Caki2 (cell line): ENCODE measurements around the gene NGF. TPM values are rescaled to one million over a fixed set of nuclear protein-coding genes. Genes with fewer than 3 reads are reported as not detected.

Experiments
- DNase-seq: peaks from one replicate; pipeline ENCODE4 v3.0.0-alpha.2; 2015; ENCODE audit warnings: low read depth
- in situ Hi-C: cut with HindIII; loops from 2 replicates; pipeline ENCODE4 v1.10.0; 2016; ENCODE audit warnings: low sequenced_read_pairs, low pct_unique_long_range_greater_than_20kb, mixed read lengths
- total RNA-seq: library from RNA; depleted of rRNA; stranded (reverse); fragments of >200 nt; shearing (Covaris generic); gene quantifications from 2 replicates; pipeline ENCODE4 v1.2.3, GENCODE V29; 2014; ENCODE audit warnings: low replicate concordance

The NGF gene
- total RNA-seq, 1 experiment from 2014 or later, result not detected

DNA sequence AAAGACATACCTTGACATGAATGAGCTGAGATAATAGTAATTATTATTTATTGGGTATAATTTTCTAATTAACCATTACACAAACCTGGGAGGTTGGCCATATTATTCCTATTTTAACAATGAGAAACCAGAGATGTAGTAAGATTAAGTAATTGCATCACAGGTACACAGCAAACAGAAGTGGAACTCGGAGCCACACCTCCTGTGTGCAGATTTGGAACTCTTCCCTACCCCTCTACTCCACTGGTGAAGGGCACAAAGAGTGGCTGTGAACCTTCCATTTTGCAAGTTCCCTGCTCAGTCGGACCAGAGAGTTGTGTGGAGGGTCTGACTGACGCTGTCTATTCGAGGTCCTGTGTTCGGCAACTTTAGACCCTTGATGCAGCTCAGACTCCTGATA, 45.0 kb downstream of the NGF start:
- in situ Hi-C loops, result no loop called here
- DNase-seq, result no peak

DNA sequence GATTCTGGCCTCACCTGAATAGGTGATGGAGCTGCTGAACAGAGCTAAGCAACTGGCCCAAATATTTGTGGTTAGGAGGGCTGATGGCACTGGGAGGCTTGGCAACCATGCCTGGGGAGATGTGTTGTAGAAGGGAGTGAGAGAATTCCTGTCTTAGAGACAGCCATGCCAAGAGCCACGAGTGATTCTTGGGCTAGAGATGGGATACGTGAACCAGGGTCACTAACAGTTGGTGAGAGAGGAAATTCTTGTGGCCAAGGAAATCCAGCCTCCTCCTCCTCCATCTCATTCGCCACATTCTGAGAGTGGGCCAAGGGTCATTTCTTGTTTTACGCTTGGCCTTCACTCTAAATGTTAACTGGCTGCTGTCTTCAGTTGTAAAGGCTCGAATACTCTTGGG, 46.3 kb downstream of the NGF start:
- no peak for DNase-seq
- in situ Hi-C loops, result no loop called here

DNA sequence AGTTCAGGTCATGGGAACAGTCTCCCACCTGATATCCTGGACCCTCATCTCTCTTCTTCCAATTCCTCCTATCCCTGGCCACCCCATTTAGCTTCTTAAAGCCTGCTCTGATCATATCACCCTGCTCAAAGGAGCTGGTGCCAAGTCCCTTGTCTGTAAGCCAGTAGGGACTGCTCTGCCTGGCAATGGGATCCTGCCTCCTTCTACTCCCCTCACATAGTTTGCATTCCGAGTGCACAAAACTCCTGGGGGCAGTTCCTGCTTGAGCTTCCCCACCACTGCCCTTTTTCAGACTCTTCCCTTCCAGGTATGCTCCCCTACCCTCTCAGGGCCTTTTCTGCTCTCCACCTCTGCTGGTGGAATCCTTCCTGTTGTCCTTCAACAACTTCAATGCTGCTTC, 48.1 kb downstream of the NGF start:
- DNase-seq, result no peak
- in situ Hi-C loops, result no loop called here

DNA sequence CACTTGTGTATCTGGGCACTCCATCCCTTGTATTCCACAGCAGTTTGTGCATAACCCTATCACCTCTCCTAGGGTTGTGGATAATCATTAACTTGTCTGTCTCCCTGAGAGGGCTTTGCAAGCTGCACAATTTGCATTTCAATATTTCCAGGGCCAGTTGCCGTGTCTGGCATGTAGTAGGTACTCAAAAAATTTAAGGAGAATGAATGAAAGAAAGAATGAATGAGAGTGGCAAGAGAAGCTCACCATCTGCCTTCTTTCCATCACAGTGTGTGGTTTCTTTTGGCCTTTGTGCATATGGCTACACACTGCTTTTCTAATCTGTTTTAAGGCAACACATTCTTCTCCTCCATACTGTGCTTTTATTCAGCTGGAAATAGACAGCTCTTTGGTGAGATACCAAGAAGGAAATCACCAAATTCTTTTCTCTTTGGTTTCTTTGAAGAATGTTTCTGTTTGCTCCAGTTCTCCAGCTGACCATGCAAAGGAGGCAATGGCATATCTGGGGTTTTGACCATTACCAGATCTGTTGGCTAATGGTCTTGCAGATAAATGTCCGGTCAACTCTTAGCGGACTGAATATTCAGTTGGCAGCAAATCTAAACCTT, 49.4 kb downstream of the NGF start:
- in situ Hi-C loops, result no loop called here
- no peak for DNase-seq

DNA sequence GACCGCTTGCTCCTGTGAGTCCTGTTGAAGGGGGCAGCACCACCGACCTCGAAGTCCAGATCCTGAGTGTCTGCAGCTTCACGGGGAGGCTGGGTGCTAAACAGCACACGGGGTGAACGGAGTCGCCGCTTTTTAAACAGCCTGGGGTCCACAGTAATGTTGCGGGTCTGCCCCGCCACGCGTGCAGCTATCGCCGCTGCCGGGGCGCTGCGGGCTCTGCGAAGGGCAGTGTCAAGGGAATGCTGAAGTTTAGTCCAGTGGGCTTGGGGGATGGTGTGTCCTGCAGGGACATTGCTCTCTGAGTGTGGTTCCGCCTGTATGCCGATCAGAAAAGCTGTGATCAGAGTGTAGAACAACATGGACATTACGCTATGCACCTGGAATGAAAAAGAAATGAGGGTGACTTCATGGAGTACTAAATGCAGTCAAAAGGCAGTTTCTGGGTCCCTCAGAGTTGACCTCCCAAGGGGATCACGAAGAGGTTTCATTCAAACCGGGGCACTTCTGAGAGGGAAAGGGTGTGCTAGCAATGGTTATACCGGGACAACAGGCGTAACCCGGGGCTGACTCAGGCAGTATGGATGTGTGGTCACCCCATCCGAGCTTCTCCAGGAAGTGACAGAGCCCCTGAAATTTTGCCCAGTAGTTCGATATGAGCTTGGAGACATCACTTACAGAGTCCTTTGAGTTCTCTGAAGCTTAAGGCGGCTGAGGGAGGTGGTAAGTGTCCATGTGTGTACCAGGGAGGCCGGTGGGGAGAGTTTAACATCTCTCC, 51.4 kb downstream of the NGF start:
- DNase-seq, result no peak
- in situ Hi-C loops, result no loop called here

DNA sequence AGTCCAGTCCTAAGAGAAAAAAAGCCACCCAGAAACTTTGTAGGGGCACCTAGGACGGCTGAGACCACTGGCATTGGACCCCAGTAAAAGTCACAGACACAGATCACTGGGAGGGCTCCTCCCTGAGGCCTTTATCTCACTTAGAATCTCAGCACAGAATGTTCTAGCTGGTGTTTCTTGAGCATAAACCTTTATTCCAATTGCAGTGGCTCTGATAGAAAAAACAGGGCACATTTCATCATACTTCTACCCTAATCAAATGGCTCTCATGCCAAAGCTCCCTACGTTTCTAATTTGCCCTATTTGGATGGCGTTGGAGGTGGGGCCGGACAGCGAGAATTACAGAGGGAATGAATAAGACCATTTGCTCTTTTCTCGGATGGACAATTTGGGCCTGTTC, 53.8 kb downstream of the NGF start:
- in situ Hi-C loops, result no loop called here
- DNase-seq, result no peak

DNA sequence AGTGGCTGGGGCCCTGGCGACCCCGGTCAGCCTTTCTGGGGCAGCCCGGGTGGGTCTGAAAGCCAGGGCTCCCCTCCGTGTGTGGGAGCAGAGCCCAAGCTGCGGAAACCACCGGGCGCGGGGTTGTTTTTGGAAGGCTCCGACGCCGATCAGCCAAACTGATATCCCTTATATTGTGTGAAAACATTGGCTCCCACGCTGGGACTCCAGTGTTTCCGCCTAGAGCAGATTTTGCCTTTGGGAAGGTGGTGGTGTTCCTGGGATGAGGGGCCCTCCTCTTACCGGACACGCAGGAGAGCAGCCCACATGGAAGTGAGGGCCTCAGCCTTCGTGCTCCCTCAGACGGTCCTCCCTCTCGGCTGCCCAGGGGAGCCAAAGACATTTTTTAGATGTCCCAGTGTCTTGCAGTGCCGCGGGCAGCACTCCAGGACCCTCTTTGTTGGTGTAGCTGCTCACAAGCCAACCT, 54.3 kb downstream of the NGF start:
- in situ Hi-C loops, result no loop called here
- no peak for DNase-seq

DNA sequence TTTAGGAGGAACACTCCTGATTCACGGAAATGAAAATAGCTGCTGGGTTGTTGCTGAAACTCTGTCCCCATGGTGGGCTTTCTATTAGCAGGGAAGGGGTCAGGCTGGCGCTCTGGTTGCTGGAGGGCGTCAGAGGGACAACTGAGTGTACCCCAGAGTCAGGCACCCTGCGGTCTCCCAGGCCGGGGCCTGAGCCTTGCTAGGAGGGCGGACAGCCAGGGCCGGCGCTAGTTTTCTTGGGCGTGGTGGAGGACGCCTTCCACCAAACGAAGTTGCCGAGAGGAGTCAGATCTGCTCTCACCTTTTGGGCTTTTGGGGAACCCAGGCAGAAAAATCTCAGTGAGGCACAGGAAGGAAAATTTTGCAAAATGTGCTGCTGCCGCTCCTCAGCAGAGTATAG, 54.8 kb downstream of the NGF start:
- in situ Hi-C loops, result no loop called here
- DNase-seq, result no peak

DNA sequence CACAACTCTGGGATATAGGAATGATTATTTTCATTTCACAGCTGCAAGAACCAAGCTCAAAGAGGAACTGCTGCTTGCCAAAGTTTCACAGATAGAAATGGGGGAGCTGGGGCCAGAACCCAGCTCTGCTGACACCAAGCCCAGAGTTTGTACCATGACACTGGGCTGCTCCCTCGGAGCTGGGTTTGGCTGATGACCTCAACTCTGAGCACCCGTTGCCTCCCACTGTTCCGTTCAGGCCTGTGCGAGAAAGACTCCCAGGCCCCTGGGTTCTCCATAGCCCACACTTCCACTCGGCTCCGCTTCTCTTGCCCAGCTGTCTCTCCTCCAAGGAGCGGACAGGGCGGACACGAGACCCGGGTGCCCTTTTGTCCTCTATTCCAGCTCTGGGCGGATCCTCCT, 55.2 kb downstream of the NGF start:
- DNase-seq, result no peak
- in situ Hi-C loops, result no loop called here

DNA sequence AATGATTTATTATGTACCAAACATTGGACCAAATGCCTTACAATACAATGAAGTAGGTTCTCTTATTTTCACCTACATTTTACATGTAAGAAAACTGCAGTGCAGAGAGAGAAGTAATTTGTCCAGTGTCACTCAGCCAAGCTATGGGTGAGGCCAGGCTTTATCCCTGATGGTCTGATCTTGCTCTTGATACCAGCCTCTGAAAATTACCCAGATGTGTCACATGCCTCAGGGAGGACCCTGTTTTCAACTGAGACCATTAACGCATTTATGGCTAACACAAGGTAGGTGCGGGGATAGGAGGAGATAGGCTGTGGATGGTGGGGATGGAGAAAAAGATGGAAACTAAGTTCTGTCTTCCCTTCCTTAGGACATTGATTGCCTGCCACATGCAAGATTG, 56.9 kb downstream of the NGF start:
- no peak for DNase-seq
- in situ Hi-C loops, result no loop called here

DNA sequence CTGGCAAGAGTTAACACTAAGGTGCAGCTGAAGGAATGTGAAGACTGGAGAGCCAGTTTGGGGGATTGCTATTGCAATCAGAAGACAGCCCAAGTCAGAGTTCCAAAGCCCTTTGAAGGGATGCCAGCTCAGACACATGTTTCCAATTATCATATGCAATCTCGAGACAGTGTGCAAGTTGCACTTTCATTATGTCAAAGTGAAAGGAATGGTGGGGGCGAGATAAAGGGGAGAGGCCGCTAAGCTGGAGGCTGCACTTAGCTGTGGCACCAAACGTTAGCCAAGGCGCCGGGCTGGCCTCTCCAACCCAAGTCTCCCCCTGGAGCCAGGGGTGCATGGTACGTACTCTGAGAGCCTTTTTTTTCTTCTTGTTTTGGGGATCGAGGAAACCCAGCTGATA, 58.0 kb downstream of the NGF start:
- in situ Hi-C loops, result no loop called here
- DNase-seq, result no peak

DNA sequence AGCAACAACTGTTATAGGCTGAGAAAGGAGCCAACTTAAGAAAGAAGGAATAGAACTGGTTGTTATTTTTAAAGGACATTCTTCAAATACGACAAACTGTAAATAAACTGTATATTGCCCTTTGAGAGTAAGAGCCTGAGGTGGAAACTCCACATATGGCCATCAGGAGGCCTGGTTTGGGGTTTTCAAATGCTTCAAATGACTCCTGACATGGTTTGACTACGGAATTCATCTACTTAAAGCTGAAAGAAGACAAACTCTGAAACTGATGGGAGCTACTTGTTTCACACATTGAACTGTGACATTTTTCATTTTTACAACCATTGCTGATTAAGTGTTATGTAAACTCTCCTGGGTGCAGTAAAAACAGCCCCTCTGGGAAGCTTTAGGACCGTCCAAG, 59.8 kb downstream of the NGF start:
- in situ Hi-C loops, result no loop called here

DNA sequence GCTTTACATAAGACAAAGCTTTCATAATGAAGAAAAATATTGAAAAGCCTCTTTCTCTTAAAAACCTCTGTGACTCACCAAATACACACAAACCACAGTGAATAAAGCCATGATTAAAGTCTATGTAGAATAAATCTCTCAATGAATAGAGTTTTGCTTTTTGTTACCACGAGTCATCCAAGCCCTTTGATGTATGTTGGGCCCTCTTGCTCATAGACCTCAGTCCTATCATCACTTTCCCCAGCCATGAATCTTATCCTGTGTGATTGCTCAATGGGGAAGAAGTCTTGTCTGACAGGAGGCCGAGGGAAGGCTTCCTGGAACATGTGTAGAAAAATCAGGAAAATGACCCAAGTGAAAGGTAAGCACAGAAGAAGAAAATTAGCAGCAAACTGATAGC, 60.8 kb downstream of the NGF start:
- no peak for DNase-seq

More for the DNA sequence above, 59.8 kb downstream of the NGF start:
- DNase-seq, result no peak

DNA sequence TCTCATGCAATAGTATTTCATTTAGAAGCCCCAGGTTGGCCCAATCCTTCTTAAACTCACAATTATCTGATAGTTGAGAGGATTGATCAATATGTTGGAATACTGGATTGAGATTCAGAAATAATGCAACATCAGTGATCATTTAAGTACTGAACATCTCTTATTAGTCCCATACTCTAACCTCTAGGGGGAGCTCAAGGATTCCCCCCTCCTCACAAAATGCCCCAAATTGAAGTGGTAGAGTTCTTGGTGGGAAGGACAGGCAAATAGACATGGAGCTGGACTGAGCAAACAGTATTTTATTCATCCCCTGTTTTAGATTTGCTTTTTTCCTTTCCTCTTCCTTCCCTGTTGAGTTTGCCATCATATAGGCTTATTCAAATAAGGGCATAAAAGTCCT, 62.8 kb downstream of the NGF start:
- no peak for DNase-seq
- in situ Hi-C loops, result no loop called here

More for the DNA sequence above, 60.8 kb downstream of the NGF start:
- in situ Hi-C loops, result no loop called here

DNA sequence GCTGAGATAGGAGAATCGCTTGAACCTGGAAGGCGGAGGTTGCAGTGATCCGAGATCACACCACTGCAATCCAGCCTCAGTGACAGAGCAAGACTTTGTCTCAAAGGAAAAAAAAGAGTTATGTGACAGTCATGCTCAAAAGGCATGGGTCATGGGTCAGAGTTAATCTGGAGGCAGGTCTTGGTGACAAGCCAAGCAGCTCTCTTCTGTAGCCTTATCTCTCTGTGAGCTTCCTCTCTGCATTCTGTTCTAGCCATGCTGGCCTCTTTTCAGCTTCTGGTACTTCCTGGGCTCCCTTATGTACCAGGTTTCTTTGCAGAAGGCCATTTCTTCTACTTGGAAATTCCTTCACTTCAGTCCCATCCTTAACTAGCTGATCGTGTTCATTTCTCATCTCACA, 63.6 kb downstream of the NGF start:
- no peak for DNase-seq
- in situ Hi-C loops, result no loop called here

DNA sequence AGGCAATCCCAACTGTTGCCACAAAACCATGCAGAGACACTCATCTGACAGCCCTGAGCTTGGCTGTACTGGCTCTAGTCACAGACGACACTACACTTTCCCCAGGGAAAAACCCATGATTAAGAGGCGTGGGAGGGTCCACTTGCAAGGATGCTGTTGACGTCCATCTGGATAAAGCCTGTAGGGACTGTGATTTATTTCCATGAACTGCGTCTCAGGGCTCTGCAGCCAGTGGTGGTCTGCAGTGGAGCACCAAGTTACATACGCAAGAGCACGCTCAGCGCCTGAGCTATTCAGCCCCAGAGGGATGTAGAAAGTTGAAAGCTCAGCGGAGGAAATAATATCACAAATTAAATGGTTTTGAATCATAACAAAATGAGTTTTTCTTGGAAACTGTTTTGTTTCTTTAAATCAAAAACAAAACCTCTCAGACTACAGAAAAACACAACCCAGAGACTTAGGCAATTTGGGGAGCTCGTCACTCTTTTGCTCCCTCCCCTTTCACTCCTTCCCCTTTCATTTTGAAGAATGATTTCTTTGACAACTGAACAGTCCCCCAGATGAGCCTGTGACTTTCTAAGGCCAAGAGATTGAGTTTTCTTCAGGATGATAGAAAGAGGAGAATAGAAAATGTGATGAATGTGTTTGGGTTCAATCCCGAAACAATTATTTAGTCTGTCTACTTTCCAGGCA, 71.2 kb downstream of the NGF start:
- in situ Hi-C loops, result no loop called here
- DNase-seq, result no peak

DNA sequence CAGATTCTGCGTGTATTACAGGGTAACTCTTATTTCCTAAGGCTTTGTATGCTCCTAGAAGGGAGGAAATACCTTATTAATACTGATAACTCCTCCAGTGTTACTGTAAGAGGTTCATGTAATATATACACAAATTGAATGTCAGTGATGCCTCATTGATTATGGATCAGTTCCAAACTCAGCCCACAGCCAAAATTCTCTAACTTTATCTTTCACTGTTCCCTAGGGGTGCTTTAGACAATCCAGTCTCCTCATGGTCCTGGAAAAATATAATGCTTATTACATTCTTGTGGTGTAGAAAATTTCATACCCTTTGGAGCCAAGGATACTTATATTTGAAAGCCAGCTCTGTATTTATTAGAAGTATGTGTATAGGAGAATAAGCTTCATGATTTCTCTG, 73.0 kb downstream of the NGF start:
- no peak for DNase-seq
- in situ Hi-C loops, result no loop called here

DNA sequence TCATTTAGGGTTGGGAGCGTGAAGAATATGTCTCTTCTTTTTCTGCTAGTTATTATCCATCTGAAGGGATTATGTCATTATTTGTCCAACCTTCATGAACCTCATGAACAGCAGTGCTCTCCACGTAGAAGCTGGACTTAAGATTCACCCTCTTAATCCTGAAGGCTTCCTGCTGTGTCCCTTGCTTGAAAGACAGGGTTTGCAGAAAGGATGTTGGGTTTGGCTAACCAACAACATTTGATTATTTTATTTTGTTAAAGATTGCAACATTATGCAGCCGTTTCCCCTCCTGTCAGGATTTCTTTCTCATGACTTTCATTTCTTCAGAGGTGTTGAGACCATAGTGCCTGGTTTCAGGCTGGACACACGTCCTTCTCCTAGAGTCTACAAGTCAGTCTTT, 75.2 kb downstream of the NGF start:
- DNase-seq, result no peak
- in situ Hi-C loops, result no loop called here

DNA sequence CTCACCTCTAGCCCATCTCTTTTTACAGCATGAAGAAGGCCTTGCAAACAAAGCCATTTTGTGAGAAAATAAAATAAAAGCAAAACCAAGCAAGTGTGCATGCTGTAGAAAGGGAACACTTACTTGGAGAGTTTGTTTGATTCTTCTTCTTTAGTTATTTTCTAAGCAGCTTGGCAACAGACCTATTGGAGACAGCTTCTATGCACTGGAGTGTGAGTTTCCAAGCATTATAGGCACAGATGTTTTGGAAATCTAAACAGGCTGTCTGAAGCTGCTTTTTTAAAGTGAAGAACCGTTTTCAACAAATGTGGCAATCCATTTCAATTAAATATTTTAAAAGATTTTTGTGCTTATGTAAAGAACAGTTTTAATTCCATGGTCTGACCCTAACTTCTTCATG, 76.6 kb downstream of the NGF start:
- in situ Hi-C loops, result no loop called here
- DNase-seq, result no peak
